HG03135 (cell line): ENCODE measurements around the gene KREMEN2.

Source experiments
- ATAC-seq: cut with Tn5 transposase; IDR thresholded peaks from one replicate; pipeline ENCODE4 v1.9.1; 2021; ENCODE audit warnings: mild to moderate bottlenecking, moderate library complexity; ENCODE audit not compliant: unreplicated experiment

KREMEN2 gene

GRCh38 chr16:3000540-3000939, 36.5 kb downstream of the KREMEN2 start:
- ATAC-seq = no peak

DNA sequence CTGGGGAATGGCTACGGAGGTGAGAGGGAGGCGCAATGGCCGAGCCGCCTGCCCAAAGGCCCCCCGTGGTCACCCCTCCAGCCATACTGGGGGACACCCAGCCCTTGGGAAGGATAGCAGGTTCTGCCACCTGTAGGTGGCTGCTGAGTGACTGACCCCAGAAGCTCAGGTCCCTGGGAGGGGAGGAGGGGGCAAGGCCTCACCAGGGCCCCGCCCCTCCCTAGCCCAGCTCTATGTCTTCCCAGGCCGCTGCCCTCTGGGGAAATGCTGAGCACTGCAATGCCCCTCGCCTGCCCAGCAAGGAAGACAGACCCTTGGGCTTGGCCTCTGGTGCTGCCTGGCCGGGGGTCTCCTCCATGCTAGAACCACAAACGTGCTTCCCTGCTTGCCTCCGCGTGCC, 37.2 kb downstream of the KREMEN2 start:
- no peak for ATAC-seq

GRCh38 chr16:3003582-3004270, 39.7 kb downstream of the KREMEN2 start:
- ATAC-seq = peak; percentile 89

DNA sequence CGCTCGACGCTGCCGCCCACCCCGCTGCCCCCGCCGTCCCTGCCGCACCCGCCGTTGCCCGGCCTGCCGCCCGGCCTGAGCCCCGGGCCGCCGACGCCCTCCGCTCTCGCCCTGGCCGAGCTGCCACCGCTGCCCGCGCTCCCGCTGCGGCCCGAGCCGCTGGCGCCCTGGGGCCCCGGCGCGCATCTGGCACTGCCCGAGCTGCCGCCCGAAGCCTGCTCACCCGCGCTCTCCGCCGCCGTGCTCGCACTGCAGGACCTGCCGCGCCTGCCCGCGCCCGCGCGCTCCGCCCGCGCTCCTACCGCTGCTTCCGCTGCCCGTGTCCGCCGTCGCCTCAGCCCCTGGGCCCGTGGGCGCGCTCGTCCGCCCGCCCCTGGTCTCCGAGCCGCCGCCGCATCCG, 40.2 kb downstream of the KREMEN2 start:
- peak; percentile 18 for ATAC-seq

GRCh38 chr16:3004781-3005284, 40.8 kb downstream of the KREMEN2 start:
- no peak for ATAC-seq

GRCh38 chr16:3007059-3007956, 43.2 kb downstream of the KREMEN2 start:
- no peak for ATAC-seq

DNA sequence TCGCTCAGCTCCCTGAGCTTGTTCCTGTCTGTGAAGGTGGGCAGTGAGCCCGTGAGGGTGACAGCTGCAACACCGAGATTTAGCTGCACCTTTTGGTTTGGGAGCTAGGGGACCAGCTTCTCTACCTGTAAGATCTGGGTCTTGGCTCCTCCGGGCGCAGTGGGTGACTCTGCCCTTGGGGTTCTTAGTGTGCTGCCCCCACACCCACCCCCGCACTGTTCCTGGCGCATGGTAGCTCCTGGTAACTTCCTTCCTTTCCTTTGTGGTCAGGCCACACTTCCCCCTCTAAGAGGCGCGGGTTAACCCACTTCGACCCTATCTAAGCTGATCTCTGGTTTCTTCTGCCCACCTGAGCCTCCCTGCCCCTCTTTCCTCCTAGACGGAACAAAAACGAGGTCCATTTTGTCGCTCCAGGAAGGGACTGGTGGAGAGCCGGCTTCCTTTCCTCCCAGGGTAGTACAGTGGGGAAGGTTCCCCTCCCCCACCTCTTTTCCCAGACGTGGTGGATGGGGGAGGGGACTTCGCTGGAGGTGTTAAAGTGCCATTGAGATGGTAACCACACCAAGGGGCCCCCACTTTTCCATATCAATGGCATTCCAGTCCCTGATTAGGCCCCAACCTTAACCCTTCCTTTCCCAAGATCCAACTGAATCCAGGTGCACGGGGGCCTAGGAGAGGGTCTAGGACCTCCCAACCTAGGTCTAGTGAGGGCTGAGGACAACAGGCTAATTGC, 44.0 kb downstream of the KREMEN2 start:
- ATAC-seq = no peak

- ATAC-seq = no peak
Observed at GRCh38 chr16:3008690-3009037, 44.6 kb downstream of the KREMEN2 start.

DNA sequence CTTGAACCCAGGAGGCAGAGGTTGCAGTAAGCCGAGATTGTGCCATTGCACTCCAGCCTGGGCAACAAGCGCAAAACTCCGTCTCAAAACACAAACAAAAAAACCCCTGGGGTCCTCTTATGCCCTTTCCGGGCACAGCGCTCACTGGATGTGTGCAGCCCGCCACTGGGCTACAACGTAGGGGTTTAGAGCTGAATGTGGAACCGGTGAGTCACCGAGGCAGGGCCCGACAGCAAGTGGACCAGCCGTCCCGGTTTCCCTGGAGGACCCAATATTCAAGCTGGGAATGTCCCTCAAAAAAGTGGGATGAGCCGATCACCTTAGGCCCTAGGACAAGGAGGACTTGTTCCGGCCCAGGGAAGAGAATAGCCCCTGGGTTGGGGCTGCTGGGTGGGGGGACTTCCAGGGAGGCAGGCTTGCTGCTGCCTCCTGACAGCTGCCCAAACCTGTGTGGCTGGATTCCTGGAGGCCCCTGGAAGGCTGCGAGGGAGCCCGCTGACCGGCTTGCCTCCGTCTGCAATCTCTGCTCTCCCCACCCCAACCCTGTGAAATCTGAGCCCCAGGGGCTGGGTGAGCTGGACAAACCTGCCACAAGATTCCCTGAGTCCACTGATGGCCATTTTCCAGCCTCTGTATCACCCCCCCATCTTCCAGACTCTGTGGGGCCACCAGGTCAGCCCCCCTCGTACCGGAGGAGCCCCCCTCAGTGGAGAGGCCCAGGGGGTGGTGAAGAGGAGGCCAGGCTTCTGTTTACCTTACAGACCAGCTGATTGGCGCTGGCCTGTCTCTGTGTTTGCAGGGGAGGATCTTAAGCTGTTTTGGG, 45.7 kb downstream of the KREMEN2 start:
- ATAC-seq = no peak

DNA sequence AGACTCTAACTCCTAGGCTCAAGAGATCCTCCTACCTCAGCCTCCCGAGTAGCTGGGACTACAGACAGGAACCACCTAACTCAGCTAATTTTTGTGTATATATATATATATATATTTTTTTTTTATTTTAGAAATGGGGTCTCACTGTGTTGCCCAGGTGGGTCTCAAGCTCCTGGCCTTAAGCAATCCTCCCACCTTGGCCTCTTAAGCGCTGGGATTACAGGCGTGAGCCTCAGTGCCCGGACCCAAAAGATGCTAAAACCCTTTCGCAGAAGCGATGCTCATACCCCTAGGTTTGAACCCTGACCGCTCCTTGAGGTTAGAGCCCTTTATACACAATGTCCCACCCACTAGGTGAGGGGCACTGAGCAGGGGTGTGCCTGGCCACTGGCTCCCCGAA, 46.4 kb downstream of the KREMEN2 start:
- ATAC-seq = no peak

- ATAC-seq = no peak
Observed at GRCh38 chr16:3012246-3012645, 48.2 kb downstream of the KREMEN2 start.

GRCh38 chr16:3012828-3013420, 48.8 kb downstream of the KREMEN2 start, which contains the start of gene CLDN9:
TSS of gene CLDN9 (plus strand) at chr16:3012923. CDS start at chr16:3013363, 440 bp downstream.
- ATAC-seq = no peak

GRCh38 chr16:3013491-3013951, 49.4 kb downstream of the KREMEN2 start:
- ATAC-seq = no peak

DNA sequence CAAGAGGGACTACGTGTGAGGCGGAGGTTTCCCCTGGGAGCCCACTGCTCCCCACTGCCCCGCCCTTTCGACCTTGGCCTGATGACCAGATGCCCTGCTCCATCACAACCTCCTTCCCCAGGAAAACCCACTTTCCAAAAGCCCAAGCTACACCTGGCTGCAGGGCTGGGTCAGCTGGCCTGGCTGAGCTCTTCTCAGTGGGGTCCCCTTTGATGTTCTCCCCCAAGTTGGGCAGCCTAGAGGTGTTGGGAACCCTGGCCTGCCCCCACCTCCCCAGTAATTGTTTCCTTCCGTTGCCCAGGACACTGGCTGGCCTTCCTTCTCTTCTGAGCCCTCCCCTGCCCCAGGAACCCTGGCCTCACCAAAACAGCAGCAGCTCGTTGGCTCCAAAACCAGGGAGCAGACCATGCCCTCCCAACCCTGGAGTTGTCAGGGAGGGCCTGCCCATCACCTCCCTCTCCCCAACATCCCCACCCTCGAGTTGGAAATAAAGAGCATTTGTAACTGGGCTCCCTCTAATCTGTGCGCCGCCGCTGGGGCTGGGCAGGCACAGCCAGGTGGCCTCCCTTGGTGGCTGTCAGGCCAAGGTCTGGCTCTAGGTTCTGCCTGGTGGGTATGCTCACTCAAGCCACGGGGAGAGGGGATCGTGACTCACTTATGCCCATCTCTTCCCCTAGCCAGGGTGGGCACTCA, 50.1 kb downstream of the KREMEN2 start:
- ATAC-seq = no peak

- ATAC-seq = no peak
Observed at GRCh38 chr16:3014971-3015370, 50.9 kb downstream of the KREMEN2 start.

DNA sequence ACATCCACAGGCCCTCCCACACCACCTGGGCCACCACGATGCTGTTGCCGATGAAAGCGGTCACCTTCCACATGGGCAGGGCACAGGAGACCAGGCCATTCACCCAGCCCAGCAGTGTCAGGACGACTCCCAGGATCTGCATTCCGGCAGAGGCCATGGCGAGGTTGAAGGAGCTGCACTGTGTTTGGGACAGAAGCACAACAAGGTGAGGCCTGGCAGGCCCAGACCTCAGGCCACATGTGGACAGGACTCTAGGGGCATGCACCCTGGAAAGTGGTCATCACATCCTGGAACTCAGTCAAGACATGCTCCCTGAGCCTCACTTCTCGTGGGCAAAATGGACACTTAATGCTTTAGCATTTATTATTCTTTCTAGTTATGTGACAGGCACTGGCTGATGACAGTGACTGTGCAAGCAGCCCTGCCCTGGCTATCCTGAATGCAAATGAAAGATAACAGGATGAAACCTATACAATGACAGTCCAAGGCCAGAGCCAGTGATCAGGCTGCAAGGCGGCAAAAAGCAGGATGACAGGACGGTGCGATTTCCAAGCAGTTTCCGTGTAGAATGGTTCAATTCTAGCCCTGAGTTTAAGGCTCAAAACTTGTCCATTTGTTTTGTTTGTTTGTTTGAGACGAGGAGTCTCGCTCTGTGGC, 51.9 kb downstream of the KREMEN2 start:
- ATAC-seq = no peak

GRCh38 chr16:3017344-3017743, 53.3 kb downstream of the KREMEN2 start:
- ATAC-seq = no peak
